Activated T-helper 9 cell treated with anti-CD3 and anti-CD28 coated beads, Interleukin-2, amount 50 U/mL, for 16 hours (primary cell): ENCODE results near the gene IL6R.

ENCODE experiments used
- DNase-seq: peaks from one replicate; pipeline ENCODE4 v3.0.0-alpha.2; 2020; ENCODE audit warnings: low read depth

IL6R gene

GRCh38 chr1:154427173-154428139 is 22.3 kb downstream of the IL6R start:
- DNase-seq = no peak

- no peak for DNase-seq
Measured at GRCh38 chr1:154429118-154429517, 24.0 kb downstream of the IL6R start.

GRCh38 chr1:154429841-154430611 is 24.9 kb downstream of the IL6R start:
- DNase-seq = no peak

GRCh38 chr1:154430903-154431302 is 25.8 kb downstream of the IL6R start:
- DNase-seq = no peak

- peak; percentile 63 for DNase-seq
Measured at GRCh38 chr1:154431586-154432373, 26.6 kb downstream of the IL6R start.

- DNase-seq = peak; percentile 27
Measured at GRCh38 chr1:154433161-154433764, 28.1 kb downstream of the IL6R start.

GRCh38 chr1:154434346-154435085 is 29.4 kb downstream of the IL6R start:
- DNase-seq = no peak

GRCh38 chr1:154435599-154436200 is 30.6 kb downstream of the IL6R start:
- no peak for DNase-seq

GRCh38 chr1:154436433-154436832 is 31.3 kb downstream of the IL6R start:
- DNase-seq = no peak

GRCh38 chr1:154440036-154440804 is 35.1 kb downstream of the IL6R start:
- DNase-seq = no peak

- DNase-seq = no peak
Measured at GRCh38 chr1:154441241-154441888, 36.2 kb downstream of the IL6R start.

- DNase-seq = no peak
Measured at GRCh38 chr1:154442006-154442740, 37.0 kb downstream of the IL6R start.

GRCh38 chr1:154443274-154444013 is 38.3 kb downstream of the IL6R start:
- no peak for DNase-seq

GRCh38 chr1:154445040-154445472 is 39.9 kb downstream of the IL6R start:
- no peak for DNase-seq

- no peak for DNase-seq
Measured at GRCh38 chr1:154446292-154446691, 41.1 kb downstream of the IL6R start.

- no peak for DNase-seq
Measured at GRCh38 chr1:154446789-154447188, 41.6 kb downstream of the IL6R start.

GRCh38 chr1:154448331-154448811 is 43.2 kb downstream of the IL6R start:
- no peak for DNase-seq

- no peak for DNase-seq
Measured at GRCh38 chr1:154453161-154453560, 48.0 kb downstream of the IL6R start.
